ENCODE measurements around the gene REEP6. TPM values are rescaled to one million over a fixed set of nuclear protein-coding genes. Genes with fewer than 3 reads are reported as not detected.
A peak's percentile ranks its signal among the peaks of the same experiment; 100 is the strongest.

REEP6 gene
- total RNA-seq, 2 donors from 2014 or later = 1.8 to 2.3 TPM

DNA sequence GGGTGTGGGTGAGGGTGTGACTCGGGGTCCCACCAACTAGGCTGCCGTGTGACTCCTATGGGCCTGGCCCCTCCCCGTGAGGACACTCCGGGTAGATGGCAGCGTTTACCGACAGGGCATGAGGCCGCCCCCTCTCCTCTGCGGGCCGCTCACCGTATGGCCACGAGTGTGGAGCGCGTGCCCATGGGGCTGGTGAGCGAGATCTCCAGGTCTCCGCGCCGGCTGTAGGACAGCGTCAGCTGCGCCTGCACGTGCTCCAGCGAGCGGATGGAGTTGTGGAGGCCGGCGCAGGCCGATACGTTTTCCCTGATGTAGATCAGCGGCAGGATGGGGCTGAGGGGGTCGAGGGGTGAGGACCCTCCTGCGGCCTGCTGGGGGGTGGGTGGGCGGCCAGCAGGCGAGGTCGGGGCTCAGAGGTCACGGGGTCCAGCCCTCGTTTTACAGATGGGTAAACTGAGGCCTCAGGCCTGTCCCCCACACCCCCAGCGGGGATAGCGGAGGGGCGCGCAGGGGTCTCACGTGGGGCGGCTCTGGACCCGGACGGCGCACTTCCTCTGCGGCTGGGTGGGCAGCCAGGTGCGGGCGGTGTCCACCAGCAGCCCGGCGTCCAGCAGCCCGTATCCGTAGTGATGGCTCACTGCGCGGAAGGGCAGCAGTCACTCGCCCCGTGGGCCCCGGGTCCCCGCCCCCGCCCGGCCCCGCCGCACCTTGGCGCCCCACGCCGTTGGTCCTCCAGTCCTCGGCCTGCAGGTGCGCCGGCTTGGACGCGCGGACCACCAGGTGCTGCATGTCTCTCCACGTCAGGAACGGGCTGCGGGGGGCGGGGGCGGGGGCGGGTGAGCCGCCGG is 7.6 kb upstream of the REEP6 start:
- no peak for DNase-seq
- no peaks in the 10 kb centered on the region for H3K27me3 Mint-ChIP-seq

DNA sequence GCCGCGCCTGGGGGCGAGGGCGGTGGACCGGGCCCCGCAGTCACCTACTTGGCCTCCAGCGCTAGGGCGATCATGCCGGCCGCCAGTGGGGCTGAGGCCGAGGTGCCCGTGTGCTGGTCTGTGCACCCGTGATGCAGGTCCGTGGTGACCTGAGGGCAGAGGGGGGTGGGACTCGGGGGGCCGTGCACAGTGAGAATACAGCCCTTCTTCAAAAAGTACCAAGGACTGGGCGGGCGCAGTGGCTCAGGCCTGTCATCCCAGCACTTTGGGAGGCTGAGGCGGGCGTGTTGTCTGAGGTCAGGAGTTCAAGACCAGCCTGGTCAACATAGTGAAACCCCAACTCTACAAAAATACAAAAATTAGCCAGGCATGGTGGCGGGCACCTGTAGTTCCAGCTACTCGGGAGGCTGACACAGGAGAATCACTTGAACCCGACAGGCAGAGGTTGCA is 7.0 kb upstream of the REEP6 start:
- Mint-ChIP-seq H3K4me3 (no peak overlapping the region), H3K27me3 (no peaks in the 10 kb centered on the region), H3K36me3 (ENCODE audit: low read depth) (peaks cover 3% of the 10 kb centered on the region)

More for the DNA sequence above, 7.6 kb upstream of the REEP6 start:
- no peak overlapping the region for H3K4me3 Mint-ChIP-seq
- H3K36me3 Mint-ChIP-seq (ENCODE audit: low read depth) = peaks cover 4% of the 10 kb centered on the region
- no peak for ATAC-seq
- H3K9me3 ChIP-seq (ENCODE audit: control insufficient read depth, low read length, poor library complexity, severe bottlenecking) = no peaks in the 10 kb centered on the region
- peaks cover 12% of the 10 kb centered on the region for H3K4me1 Mint-ChIP-seq
- no peak overlapping the region for H3K27ac Mint-ChIP-seq

GRCh38 chr19:1486720-1487575 is 4.0 kb upstream of the REEP6 start:
- no peak for ATAC-seq
- Mint-ChIP-seq H3K36me3 (ENCODE audit: low read depth) (no peaks in the 10 kb centered on the region), H3K27me3 (no peaks in the 10 kb centered on the region), H3K4me1 (peaks cover 10% of the 10 kb centered on the region), H3K4me3 (no peak overlapping the region), H3K27ac (no peak overlapping the region)
- H3K9me3 ChIP-seq (ENCODE audit: control insufficient read depth, low read length, poor library complexity, severe bottlenecking) = no peaks in the 10 kb centered on the region
- no peak for DNase-seq

More for the DNA sequence above, 7.0 kb upstream of the REEP6 start:
- ATAC-seq (no peak), DNase-seq (no peak)
- peaks cover 11% of the 10 kb centered on the region for H3K4me1 Mint-ChIP-seq
- H3K9me3 ChIP-seq (ENCODE audit: control insufficient read depth, low read length, poor library complexity, severe bottlenecking) = no peaks in the 10 kb centered on the region
- no peak overlapping the region for H3K27ac Mint-ChIP-seq

DNA sequence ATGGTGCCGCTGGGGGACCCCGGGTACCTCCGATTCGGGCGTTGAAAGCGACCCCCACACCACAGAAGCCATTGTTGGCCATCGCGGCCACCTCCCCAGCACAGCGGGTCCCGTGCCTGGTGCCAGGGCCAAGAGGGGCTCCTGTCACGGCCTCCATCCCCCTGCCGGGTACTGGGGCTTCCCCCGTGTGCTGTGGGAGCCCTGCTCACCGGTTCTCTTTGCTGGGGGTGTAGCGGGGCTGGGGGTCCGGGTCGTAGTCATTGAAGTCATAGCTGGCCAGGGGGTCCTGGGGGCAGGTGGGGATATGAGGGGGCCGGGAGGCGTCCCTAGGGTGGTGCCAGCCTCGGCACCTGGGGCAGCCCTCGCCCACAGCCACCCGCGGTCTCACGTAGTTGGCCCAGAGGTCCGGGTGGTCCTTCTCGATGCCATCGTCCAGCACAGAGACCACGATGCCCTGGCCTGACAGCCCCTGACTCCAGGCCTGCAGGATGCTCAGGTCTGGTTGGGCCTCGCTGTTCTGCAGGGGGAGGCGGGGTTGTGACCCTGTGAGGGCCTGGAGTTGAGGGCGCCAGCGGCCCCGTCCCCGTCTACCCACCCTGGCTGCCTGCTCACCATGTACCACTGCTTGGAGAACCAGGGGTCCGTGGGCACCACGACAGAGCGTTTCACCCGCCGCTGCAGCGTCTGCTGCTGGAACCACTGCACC is 3.3 kb upstream of the REEP6 start:
- Mint-ChIP-seq H3K27me3 (no peaks in the 10 kb centered on the region), H3K36me3 (ENCODE audit: low read depth) (no peaks in the 10 kb centered on the region), H3K27ac (no peak overlapping the region), H3K4me1 (peaks cover 11% of the 10 kb centered on the region), H3K4me3 (no peak overlapping the region)
- ATAC-seq = no peak
- no peak for DNase-seq
- no peaks in the 10 kb centered on the region for H3K9me3 ChIP-seq (ENCODE audit: control insufficient read depth, low read length, poor library complexity, severe bottlenecking)

- Mint-ChIP-seq H3K36me3 (ENCODE audit: low read depth) (no peaks in the 10 kb centered on the region), H3K4me3 (no peak overlapping the region), H3K27ac (peak overlapping the region; percentile 47), H3K4me1 (peaks cover 11% of the 10 kb centered on the region), H3K27me3 (no peaks in the 10 kb centered on the region)
- H3K9me3 ChIP-seq (ENCODE audit: control insufficient read depth, low read length, poor library complexity, severe bottlenecking) = no peaks in the 10 kb centered on the region
- no peak for DNase-seq
- ATAC-seq = no peak
Measured at GRCh38 chr19:1488282-1488601, 2.7 kb upstream of the REEP6 start.

DNA sequence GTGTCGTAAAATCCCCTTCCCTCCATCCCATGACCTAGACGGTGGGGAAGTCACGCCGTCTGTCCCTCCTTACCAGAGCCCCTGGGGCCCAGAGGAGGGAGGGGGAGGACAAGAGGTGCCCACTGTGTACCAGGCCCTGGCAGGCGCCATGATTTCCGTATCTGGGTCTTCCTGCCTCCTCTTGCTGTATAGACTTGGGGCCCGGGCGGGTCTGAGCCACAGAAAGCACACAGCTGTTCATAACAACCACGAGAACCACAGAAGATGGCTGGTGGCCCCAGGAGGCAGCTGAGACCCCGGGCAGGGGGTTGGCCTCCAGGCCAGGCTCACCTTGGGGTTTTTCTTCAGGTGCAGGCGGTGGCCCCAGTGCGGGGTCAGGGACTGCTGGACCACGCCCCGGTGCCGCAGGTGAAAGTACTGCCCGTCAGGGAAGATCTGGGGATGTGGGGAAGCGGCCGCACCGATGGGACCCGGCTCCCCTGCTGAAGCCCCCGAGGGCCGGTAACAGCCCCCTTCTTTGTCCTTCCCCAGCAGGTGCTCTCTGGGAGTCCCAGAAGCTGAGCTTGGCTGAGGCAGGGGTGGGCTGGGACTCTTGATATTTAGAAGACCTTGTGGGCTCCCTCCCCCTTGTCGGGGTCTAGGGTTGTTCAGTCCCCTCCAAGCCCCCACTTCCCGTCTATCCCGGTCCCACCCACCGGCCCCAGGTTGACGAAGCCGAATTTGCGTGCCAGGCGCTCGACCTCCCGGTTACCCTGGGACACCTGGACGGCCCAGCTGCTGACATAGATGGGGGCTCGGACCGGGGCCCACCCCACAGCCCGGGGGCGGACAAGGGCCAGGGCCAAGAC is 1.3 kb upstream of the REEP6 start:
- Mint-ChIP-seq H3K27me3 (no peaks in the 10 kb centered on the region), H3K36me3 (ENCODE audit: low read depth) (no peaks in the 10 kb centered on the region), H3K4me1 (peaks cover 11% of the 10 kb centered on the region), H3K27ac (no peak overlapping the region), H3K4me3 (peak overlapping the region; percentile 76)
- H3K9me3 ChIP-seq (ENCODE audit: control insufficient read depth, low read length, poor library complexity, severe bottlenecking) = no peaks in the 10 kb centered on the region
- DNase-seq (no peak), ATAC-seq (no peak)

DNA sequence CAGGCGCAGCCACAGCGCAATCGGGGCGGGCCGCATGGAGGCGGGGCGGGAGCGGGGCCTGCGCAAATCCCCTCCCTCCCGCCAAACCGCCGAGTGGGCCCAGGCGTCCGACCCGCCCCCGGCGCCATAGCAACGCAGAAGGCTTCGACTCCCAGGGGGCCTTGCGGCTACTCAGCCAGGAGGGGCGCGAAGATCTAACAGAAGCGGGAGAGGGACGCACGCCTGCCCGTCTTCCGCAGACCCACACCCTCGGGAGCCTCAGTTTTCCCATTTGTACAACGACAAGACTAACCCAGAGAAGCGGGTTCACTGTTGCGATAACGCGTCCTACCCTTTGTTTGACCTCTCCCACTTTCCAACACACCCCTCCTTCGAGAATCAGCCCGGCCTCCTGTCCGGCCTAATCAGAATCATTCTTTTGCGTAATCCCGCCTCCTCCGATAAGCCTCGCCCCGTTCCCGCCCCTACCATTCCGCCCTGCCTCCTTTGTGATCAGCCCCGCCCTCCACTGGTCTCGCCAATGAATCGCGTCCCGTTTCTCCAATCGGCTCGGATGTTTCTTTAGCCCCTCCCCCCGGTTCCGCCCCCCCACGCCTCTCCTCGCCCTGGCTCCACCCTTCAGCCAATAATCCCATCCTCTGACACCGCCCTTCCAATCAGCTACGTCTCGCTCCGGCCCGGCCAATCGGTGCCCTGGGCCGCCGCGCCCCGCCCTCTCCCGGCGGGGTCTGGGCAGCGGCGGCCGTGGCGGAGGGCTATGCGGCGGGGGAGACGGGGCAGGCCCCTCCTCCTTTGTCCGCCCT is 469 bp upstream of the REEP6 start, which contains the start of gene PCSK4:
TSS of gene PCSK4 (minus strand) at position 40 of the 803 bp plus-strand sequence. CDS start at position 36, 4 bp downstream.
- no peaks in the 10 kb centered on the region for H3K36me3 Mint-ChIP-seq (ENCODE audit: low read depth)
- peaks cover 11% of the 10 kb centered on the region for H3K4me1 Mint-ChIP-seq
- no peaks in the 10 kb centered on the region for H3K9me3 ChIP-seq (ENCODE audit: control insufficient read depth, low read length, poor library complexity, severe bottlenecking)
- DNase-seq (peak; percentile 89 to 98 (median 92)), ATAC-seq (peak; percentile 88)
- no peaks in the 10 kb centered on the region for H3K27me3 Mint-ChIP-seq
- peak within 1 kb of the TSS; percentile 67 for H3K27ac Mint-ChIP-seq
- H3K4me3 Mint-ChIP-seq = peak within 1 kb of the TSS; percentile 93

DNA sequence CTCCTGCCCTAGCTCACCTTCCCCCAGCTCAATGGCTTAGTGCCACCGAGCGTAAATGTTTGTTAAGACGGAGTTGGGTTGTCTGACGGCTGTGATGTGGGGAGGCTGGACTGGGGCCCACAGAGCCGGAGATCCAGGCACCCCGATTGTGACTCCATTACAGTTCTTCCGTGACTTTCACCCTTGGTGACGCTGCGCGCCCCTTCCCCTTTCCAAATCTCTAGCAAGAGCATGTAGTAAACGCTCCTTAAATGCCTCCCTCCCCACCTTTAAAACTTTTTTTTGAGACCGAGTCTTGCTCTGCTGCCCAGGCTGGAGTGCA is 829 bp downstream of the REEP6 start:
- Mint-ChIP-seq H3K36me3 (ENCODE audit: low read depth) (no peaks in the 10 kb centered on the region), H3K4me3 (peak overlapping the region; percentile 83), H3K27ac (no peak overlapping the region), H3K27me3 (no peaks in the 10 kb centered on the region), H3K4me1 (peaks cover 11% of the 10 kb centered on the region)
- ATAC-seq = no peak
- no peaks in the 10 kb centered on the region for H3K9me3 ChIP-seq (ENCODE audit: control insufficient read depth, low read length, poor library complexity, severe bottlenecking)
- no peak for DNase-seq

DNA sequence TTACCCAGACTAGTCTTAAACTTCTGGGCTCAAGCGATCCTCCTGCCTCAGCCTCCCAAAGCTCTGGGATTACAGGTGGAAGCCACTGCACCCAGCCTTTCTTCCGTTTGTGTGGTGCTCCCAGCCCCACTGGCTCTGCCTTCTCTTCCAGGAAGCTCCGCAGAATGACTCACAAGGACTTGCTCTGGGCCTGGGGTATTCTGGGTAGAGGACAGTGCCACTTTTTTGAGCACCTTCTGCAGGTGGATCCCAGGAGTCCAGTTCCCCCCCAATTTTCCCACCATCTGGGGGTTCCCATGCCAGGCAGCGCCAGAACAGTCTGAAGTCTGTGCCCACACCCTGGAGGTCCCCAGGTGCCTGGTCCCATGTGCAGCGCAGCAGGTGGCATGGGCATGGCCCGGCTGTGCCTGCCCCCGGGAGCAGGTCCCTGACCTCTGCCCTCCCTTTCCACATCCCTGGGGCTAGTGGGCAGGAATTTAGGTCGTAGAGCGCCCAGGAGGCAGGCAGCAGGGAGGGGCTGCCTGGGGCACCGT is 1.6 kb downstream of the REEP6 start:
- H3K36me3 Mint-ChIP-seq (ENCODE audit: low read depth) = no peaks in the 10 kb centered on the region
- ATAC-seq (no peak), DNase-seq (no peak)
- no peaks in the 10 kb centered on the region for H3K27me3 Mint-ChIP-seq
- no peak overlapping the region for H3K27ac Mint-ChIP-seq
- H3K9me3 ChIP-seq (ENCODE audit: control insufficient read depth, low read length, poor library complexity, severe bottlenecking) = no peaks in the 10 kb centered on the region
- H3K4me1 Mint-ChIP-seq = peaks cover 11% of the 10 kb centered on the region
- no peak overlapping the region for H3K4me3 Mint-ChIP-seq

DNA sequence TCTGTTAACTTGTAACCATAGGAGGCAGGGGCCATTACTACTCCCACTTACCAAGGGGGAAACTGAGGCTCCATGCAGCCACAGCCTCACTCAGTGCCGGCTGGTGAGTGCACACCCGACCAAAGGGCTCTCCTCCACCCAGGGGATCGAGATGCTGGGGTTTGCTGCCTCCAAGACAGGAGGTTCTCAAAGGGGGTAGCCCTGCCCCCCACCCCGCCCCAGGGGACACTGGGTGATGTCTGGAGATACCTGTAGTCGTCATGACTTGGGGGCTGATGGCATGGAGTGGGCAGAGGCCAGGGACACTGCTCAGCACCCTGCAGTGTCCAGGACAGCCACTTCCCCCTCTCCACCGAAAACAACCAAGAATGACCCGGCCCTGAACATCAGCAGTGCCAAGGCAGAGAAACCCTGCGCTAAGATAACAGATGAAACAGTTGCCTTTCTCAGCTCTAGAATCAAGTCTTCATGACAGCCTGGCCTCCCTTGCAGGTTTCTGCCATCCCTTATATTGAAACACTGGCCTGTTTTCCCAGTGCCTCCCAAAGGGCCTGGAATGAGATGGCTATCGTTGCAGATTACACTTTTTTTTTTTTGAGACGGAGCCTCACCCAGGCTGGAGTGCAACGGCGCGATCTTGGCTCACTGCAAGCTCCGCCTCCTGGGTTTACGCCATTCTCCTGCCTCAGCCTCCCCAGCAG is 3.3 kb downstream of the REEP6 start:
- DNase-seq = no peak
- no peak overlapping the region for H3K27ac Mint-ChIP-seq
- ATAC-seq = no peak
- H3K4me1 Mint-ChIP-seq = peaks cover 11% of the 10 kb centered on the region
- no peaks in the 10 kb centered on the region for H3K9me3 ChIP-seq (ENCODE audit: control insufficient read depth, low read length, poor library complexity, severe bottlenecking)
- H3K36me3 Mint-ChIP-seq (ENCODE audit: low read depth) = no peaks in the 10 kb centered on the region
- H3K4me3 Mint-ChIP-seq = no peak overlapping the region
- H3K27me3 Mint-ChIP-seq = no peaks in the 10 kb centered on the region

- DNase-seq (no peak), ATAC-seq (no peak)
- H3K27ac Mint-ChIP-seq = no peak overlapping the region
- no peaks in the 10 kb centered on the region for H3K9me3 ChIP-seq (ENCODE audit: control insufficient read depth, low read length, poor library complexity, severe bottlenecking)
- H3K27me3 Mint-ChIP-seq = no peaks in the 10 kb centered on the region
- H3K36me3 Mint-ChIP-seq (ENCODE audit: low read depth) = no peaks in the 10 kb centered on the region
- H3K4me1 Mint-ChIP-seq = peaks cover 8% of the 10 kb centered on the region
- H3K4me3 Mint-ChIP-seq = no peak overlapping the region
Measured at GRCh38 chr19:1495051-1495798, 4.2 kb downstream of the REEP6 start.
